ENCODE measurements around the gene IGFL4.

The IGFL4 gene

DNA sequence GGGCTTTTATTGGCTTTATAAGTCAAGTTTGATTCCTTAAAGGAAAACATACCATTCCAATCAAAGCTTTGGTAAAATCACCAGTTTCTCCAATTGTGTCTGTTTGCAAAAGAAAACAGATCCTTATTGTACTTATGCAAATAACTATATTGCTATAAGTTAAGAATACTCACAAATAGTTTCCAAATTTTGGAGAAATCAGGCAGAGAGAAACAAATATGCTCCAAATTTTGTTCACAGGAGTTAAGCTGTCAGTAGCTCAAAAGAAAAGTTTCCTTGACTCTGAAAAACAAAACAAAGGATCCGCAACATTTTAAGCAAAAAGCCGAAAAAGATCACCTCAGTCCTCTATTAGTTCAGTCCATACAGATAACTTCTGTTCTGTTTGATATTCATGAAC, 19.2 kb upstream of the IGFL4 start:
- no peaks in the 10 kb centered on the region for H3K36me3 ChIP-seq
- peaks cover 79% of the 10 kb centered on the region for H3K27me3 ChIP-seq
- no peaks in the 10 kb centered on the region for H3K4me1 ChIP-seq (ENCODE audit: control insufficient read depth in 1 of 2, insufficient read depth in 1 of 2, low read depth in 1 of 2, low read length in 1 of 2)
- H3K4me3 ChIP-seq (ENCODE audit: low read depth in 1 of 2, low read length in 1 of 2) = no peak overlapping the region
- no peak overlapping the region for H3K27ac ChIP-seq
- H3K9me3 ChIP-seq = peaks cover 5% of the 10 kb centered on the region
- TF ChIP-seq CTCF (IDR thresholded peaks at IDR 0.05) = no peak

DNA sequence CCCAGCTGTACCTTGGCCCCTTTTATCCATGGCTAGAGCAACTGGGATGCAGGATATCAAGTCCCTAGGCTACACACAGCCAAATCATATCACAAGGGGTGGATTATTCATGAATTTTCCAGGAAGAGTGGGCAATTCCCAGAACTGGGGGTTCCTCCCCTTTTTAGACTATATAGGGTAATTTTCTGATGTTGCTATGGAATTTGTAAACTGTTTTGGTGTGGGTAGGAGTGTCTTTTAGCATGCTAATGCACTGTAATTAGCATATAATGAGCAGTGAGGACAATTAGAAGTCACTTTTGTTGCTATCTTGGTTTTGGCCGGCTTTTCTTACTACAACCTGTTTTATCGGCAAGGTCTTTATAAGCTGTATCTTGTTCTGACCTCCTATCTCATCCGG, 18.0 kb upstream of the IGFL4 start:
- no peak for TF ChIP-seq CTCF (IDR thresholded peaks at IDR 0.05)
- Histone ChIP-seq H3K36me3 (no peaks in the 10 kb centered on the region), H3K4me3 (ENCODE audit: low read depth in 1 of 2, low read length in 1 of 2) (no peak overlapping the region), H3K9me3 (peaks cover 5% of the 10 kb centered on the region), H3K27ac (no peak overlapping the region), H3K27me3 (peaks cover 82% of the 10 kb centered on the region), H3K4me1 (ENCODE audit: control insufficient read depth in 1 of 2, insufficient read depth in 1 of 2, low read depth in 1 of 2, low read length in 1 of 2) (no peaks in the 10 kb centered on the region)

GRCh38 chr19:46056536-46056935, 15.7 kb upstream of the IGFL4 start:
- Histone ChIP-seq H3K4me1 (ENCODE audit: control insufficient read depth in 1 of 2, insufficient read depth in 1 of 2, low read depth in 1 of 2, low read length in 1 of 2) (no peaks in the 10 kb centered on the region), H3K36me3 (no peaks in the 10 kb centered on the region), H3K27me3 (peaks cover 84% of the 10 kb centered on the region), H3K27ac (no peak overlapping the region), H3K9me3 (peaks cover 5% of the 10 kb centered on the region), H3K4me3 (ENCODE audit: low read depth in 1 of 2, low read length in 1 of 2) (no peak overlapping the region)
- TF ChIP-seq CTCF (IDR thresholded peaks at IDR 0.05) = no peak

DNA sequence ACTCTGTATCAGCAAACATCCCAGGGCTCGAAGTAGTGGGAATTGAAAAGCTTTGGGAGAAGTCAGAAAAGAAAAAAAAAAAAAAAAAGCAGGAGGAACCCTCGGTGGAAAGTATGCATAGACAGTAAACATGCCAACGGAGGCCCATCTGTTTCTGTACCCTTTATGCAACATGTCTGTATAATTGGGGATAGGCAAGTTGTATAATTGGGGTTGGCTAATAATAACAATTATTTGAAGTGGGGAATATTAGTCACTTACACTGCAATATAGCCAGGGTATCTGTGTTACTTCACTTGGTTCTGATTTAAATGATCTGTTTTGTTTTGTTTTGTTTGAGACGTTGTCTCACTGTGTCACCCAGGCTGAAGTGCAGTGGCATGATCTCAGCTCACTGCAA, 12.1 kb upstream of the IGFL4 start:
- no peaks in the 10 kb centered on the region for H3K9me3 ChIP-seq
- TF ChIP-seq CTCF (IDR thresholded peaks at IDR 0.05) = no peak
- no peak overlapping the region for H3K4me3 ChIP-seq (ENCODE audit: low read depth in 1 of 2, low read length in 1 of 2)
- H3K27ac ChIP-seq = no peak overlapping the region
- peaks cover 98% of the 10 kb centered on the region for H3K27me3 ChIP-seq
- H3K36me3 ChIP-seq = no peaks in the 10 kb centered on the region
- no peaks in the 10 kb centered on the region for H3K4me1 ChIP-seq (ENCODE audit: control insufficient read depth in 1 of 2, insufficient read depth in 1 of 2, low read depth in 1 of 2, low read length in 1 of 2)

DNA sequence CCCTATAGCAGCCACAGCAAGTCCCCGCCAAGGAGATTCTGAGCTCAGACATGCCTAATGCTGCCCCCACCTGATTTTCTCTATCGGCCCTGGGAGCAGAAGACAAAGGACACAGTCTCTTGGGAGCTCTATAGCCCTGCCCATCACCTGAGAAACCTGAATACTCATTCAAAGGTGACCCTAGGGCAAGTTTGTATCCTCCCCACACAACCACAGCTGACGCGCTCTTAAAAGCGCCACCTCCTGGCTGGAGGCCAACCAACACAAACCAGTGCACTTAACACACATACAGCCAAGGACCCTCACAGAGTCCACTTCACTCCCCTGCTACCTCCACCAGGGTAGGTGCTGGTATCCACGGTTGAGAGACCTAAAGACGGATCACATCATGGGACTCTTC, 8.8 kb upstream of the IGFL4 start:
- peak; percentile 19 for TF ChIP-seq CTCF (IDR thresholded peaks at IDR 0.05)
- Histone ChIP-seq H3K27ac (no peak overlapping the region), H3K9me3 (no peaks in the 10 kb centered on the region), H3K4me1 (ENCODE audit: control insufficient read depth in 1 of 2, insufficient read depth in 1 of 2, low read depth in 1 of 2, low read length in 1 of 2) (no peaks in the 10 kb centered on the region), H3K36me3 (no peaks in the 10 kb centered on the region), H3K4me3 (ENCODE audit: low read depth in 1 of 2, low read length in 1 of 2) (no peak overlapping the region), H3K27me3 (peaks cover 96% of the 10 kb centered on the region)

DNA sequence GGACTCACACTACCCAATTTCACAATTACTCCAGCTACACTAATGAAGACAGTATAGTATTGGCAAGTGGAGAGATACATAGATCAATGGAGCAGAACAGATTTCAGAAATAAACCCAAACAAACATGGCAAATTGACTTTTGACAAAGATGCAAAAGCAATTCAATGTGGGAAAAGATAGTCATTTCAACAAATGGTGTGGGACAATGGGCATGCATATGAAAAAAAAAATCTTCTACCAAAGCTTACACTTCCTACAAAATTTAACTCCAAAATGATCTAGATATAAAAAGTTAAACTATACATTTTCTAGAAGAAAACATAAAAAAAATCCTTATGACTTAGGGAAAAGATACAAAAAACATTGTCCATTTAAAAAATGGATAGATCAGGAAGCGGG, 2.7 kb upstream of the IGFL4 start:
- Histone ChIP-seq H3K9me3 (no peaks in the 10 kb centered on the region), H3K4me3 (ENCODE audit: low read depth in 1 of 2, low read length in 1 of 2) (no peak overlapping the region), H3K27ac (no peak overlapping the region), H3K27me3 (peaks cover 85% of the 10 kb centered on the region), H3K4me1 (ENCODE audit: control insufficient read depth in 1 of 2, insufficient read depth in 1 of 2, low read depth in 1 of 2, low read length in 1 of 2) (no peaks in the 10 kb centered on the region), H3K36me3 (no peaks in the 10 kb centered on the region)
- TF ChIP-seq CTCF (IDR thresholded peaks at IDR 0.05) = no peak

All from neutrophil (primary cell).